Stomach (tissue), 9 donors: ENCODE data around the gene CDC42BPB. TPM values are rescaled to one million over a fixed set of nuclear protein-coding genes. Genes with fewer than 3 reads are reported as not detected.

Source experiments
- DNase-seq, 2 donors: peaks; one replicate each; pipeline versions ENCODE4 v3.0.0 to v3.0.0-alpha.2; 2013 to 2019
- H3K27ac ChIP-seq, 5 donors: fragments of 200-600 bp in 4 of 5; sonication (generic) in 4 of 5; one replicate each; pipeline ENCODE4 v1.5.1; 2013 to 2019; ENCODE audit warnings: mild to moderate bottlenecking in 1 of 5, moderate library complexity in 1 of 5
- H3K27me3 ChIP-seq, 3 donors: fragments of 200-600 bp; sonication (generic); one replicate each; pipeline ENCODE4 v1.5.1; 2017 to 2019; ENCODE audit warnings: mixed run types in 1 of 3
- H3K36me3 ChIP-seq, 4 donors: fragments of 200-600 bp; sonication (generic); 1 replicate in 3 of 4; 2 replicates in 1 of 4; pipeline ENCODE4 v1.5.1; 2016 to 2019
- H3K4me1 ChIP-seq, 4 donors: fragments of 200-600 bp; sonication (generic); one replicate each; pipeline ENCODE4 v1.5.1; 2016 to 2019
- H3K4me3 ChIP-seq, 4 donors: fragments of 200-600 bp; sonication (generic) in 3 of 4; one replicate each; pipeline ENCODE4 v1.5.1; 2016 to 2019; ENCODE audit warnings: mild to moderate bottlenecking in 1 of 4
- H3K9me3 ChIP-seq, 4 donors: fragments of 200-600 bp; sonication (generic); one replicate each; pipeline ENCODE4 v1.5.1; 2016 to 2019
- EP300 ChIP-seq: sonication (generic); formaldehyde crosslinking; IDR thresholded peaks from one replicate; pipeline ENCODE4 v1.6.1; 2017; ENCODE audit warnings: antibody characterized with exemption
- POLR2A ChIP-seq, 4 donors: fragments of 450-650 bp; IDR thresholded peaks; one replicate each; pipeline ENCODE4 v1.6.1; 2016; ENCODE audit warnings: antibody characterized with exemption in 4 of 4, control low read depth in 2 of 4, mild to moderate bottlenecking in 1 of 4, moderate library complexity in 1 of 4
- POLR2AphosphoS5 ChIP-seq, 3 donors: sonication (generic); formaldehyde crosslinking; IDR thresholded peaks; one replicate each; pipeline ENCODE4 v1.6.1; 2016; ENCODE audit warnings: antibody characterized with exemption in 3 of 3
- WGBS, 5 donors: extraction: QIAGEN DNeasy Blood & Tissue Kit in 3 of 5; methylation state at CpG; one replicate each; pipeline versions ENCODE4 v1.1.5 to v1.1.7; 2013 to 2018; 5-methylcytosine and 5-hydroxymethylcytosine counted together
- intact Hi-C: fragments of 100-400 bp; cut with DNase I; formaldehyde crosslinking; loops from one replicate; pipeline ENCODE4 v1.15.1; 2023; ENCODE audit warnings: low total_unique reads
- polyA plus RNA-seq, 3 donors: library from polyadenylated mRNA; stranded (reverse); fragments of 200-250 nt; gene quantifications; one replicate each; pipeline ENCODE4 v1.2.3, GENCODE V29; 2013
- total RNA-seq, 5 donors: library from RNA; depleted of rRNA; stranded (reverse); fragments of >200 nt; gene quantifications; one replicate each; pipeline versions ENCODE4 v1.1.0 to v1.2.3, GENCODE V29; 2014 to 2016
- TF ChIP-seq, protein P1 (sequence below), 7 experiments: fragments of 450-650 bp in 4 of 7; fragments of 200-600 bp in 3 of 7; sonication (generic) in 3 of 7; IDR thresholded peaks; one replicate each; pipeline ENCODE4 v1.5.1; 2016 to 2019; ENCODE audit warnings: antibody characterized with exemption in 7 of 7, control low read depth in 2 of 7, mild to moderate bottlenecking in 1 of 7
- donor health status: healthy with polysubstance abuse.
- donor health status: Bipolar disorder and iron deficiency.
- donor health status: healthy.

CDC42BPB gene
- total and polyA plus RNA-seq, 8 donors = 16.3 to 400 (median 127) TPM

GRCh38 chr14:102943454-102943853, 113.9 kb downstream of the CDC42BPB start:
- TF ChIP-seq POLR2A (IDR thresholded peaks at IDR 0.05) (no peak), POLR2AphosphoS5 (IDR thresholded peaks at IDR 0.05) (no peak), EP300 (no peak)
- TF ChIP-seq, protein P1, sequence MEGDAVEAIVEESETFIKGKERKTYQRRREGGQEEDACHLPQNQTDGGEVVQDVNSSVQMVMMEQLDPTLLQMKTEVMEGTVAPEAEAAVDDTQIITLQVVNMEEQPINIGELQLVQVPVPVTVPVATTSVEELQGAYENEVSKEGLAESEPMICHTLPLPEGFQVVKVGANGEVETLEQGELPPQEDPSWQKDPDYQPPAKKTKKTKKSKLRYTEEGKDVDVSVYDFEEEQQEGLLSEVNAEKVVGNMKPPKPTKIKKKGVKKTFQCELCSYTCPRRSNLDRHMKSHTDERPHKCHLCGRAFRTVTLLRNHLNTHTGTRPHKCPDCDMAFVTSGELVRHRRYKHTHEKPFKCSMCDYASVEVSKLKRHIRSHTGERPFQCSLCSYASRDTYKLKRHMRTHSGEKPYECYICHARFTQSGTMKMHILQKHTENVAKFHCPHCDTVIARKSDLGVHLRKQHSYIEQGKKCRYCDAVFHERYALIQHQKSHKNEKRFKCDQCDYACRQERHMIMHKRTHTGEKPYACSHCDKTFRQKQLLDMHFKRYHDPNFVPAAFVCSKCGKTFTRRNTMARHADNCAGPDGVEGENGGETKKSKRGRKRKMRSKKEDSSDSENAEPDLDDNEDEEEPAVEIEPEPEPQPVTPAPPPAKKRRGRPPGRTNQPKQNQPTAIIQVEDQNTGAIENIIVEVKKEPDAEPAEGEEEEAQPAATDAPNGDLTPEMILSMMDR (IDR thresholded peaks at IDR 0.05) = no peak
- Histone ChIP-seq H3K4me1 (peaks cover 7 to 22% (median 14%) of the 10 kb centered on the region in 4 donors), H3K4me3 (no peak overlapping the region), H3K27me3 (no peaks in the 10 kb centered on the region), H3K27ac (no peak overlapping the region), H3K36me3 (peaks cover 79 to 96% (median 92%) of the 10 kb centered on the region in 4 donors), H3K9me3 (no peaks in the 10 kb centered on the region)
- intact Hi-C loops = no loop called here
- no peak for DNase-seq
- 90 to 93% (median 91%) methylated on average over 16 of the region's 16 CpGs for WGBS, 5 donors

GRCh38 chr14:102942069-102942468, 115.3 kb downstream of the CDC42BPB start:
- intact Hi-C loops = no loop called here

GRCh38 chr14:102941419-102942011, 115.8 kb downstream of the CDC42BPB start:
- DNase-seq = no peak
- WGBS, 5 donors = 74 to 79% (median 77%) methylated on average over 10 of the region's 10 CpGs
- Histone ChIP-seq H3K27ac (no peak overlapping the region), H3K9me3 (no peaks in the 10 kb centered on the region), H3K4me1 (peaks cover 7 to 22% (median 14%) of the 10 kb centered on the region in 4 donors), H3K27me3 (no peaks in the 10 kb centered on the region), H3K36me3 (peaks cover 83 to 100% (median 97%) of the 10 kb centered on the region in 4 donors), H3K4me3 (no peak overlapping the region)
- intact Hi-C loops = no loop called here
- TF ChIP-seq EP300 (no peak), POLR2A (IDR thresholded peaks at IDR 0.05) (no peak), POLR2AphosphoS5 (IDR thresholded peaks at IDR 0.05) (no peak)
- TF ChIP-seq, protein P1 (IDR thresholded peaks at IDR 0.05) = no peak

More at GRCh38 chr14:102942069-102942468, 115.3 kb downstream of the CDC42BPB start:
- H3K4me1 ChIP-seq = peaks cover 7 to 22% (median 14%) of the 10 kb centered on the region in 4 donors
- H3K9me3 ChIP-seq = no peaks in the 10 kb centered on the region
- H3K4me3 ChIP-seq = no peak overlapping the region
- no peak for TF ChIP-seq POLR2AphosphoS5 (IDR thresholded peaks at IDR 0.05)
- TF ChIP-seq, protein P1 (IDR thresholded peaks at IDR 0.05) = no peak
- no peak for TF ChIP-seq EP300
- no peak for TF ChIP-seq POLR2A (IDR thresholded peaks at IDR 0.05)
- DNase-seq = no peak
- H3K36me3 ChIP-seq = peaks cover 85 to 100% (median 97%) of the 10 kb centered on the region in 4 donors
- no peak overlapping the region for H3K27ac ChIP-seq
- WGBS, 5 donors = 87 to 95% (median 92%) methylated on average over 12 to 13 of the region's 13 CpGs
- H3K27me3 ChIP-seq = no peaks in the 10 kb centered on the region

DNA sequence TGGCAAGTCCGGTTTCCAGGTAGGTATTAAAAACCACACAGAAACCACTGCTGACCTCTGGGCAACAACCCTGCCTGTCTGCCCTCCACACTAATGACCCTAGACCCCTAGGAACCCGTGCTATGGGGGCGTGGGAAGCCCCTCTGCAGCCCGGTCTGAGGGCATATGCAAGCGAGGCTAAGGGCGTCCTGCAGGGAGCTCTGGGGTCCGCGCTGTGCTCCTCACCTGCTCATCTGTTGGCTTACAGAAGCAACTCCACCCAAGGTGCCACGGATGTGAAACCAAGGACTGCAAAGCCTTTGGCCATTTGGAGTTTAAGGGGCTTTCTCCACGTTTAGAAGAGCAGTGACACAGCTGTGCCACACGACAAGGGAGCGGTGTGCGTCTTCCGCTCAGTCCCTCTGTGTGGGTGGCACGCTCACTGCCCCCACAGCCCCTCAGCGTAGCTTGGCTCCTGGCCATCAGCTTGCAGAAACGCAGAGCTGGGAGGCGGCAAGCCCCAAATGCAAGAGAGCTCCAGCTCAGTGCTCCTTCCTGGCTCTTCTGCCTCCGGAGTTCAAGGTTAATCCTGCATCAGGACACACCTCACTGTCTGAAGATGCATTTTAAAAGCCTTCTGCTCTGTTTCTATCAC, 116.5 kb downstream of the CDC42BPB start:
- WGBS, 5 donors = 76 to 88% (median 85%) methylated on average over 18 to 19 of the region's 19 CpGs
- TF ChIP-seq, protein P1 (IDR thresholded peaks at IDR 0.05) = no peak
- TF ChIP-seq EP300 = no peak
- TF ChIP-seq POLR2A (IDR thresholded peaks at IDR 0.05) = no peak
- no peak for TF ChIP-seq POLR2AphosphoS5 (IDR thresholded peaks at IDR 0.05)
- intact Hi-C loops = no loop called here
- Histone ChIP-seq H3K4me1 (peaks cover 7 to 22% (median 14%) of the 10 kb centered on the region in 4 donors), H3K36me3 (peaks cover 76 to 100% (median 96%) of the 10 kb centered on the region in 4 donors), H3K4me3 (no peak overlapping the region), H3K9me3 (no peaks in the 10 kb centered on the region), H3K27ac (peak overlapping the region in 1 of 5 donors; percentile 15), H3K27me3 (no peaks in the 10 kb centered on the region)
- no peak for DNase-seq
